Left renal cortex interstitium (tissue), 4 donors: Measurements from ENCODE around the gene LECT2. TPM values are rescaled to one million over a fixed set of nuclear protein-coding genes. Genes with fewer than 3 reads are reported as not detected.

Source experiments
- DNase-seq, 4 donors: peaks; one replicate each; pipeline ENCODE4 v3.0.0-alpha.2; 2013; ENCODE audit warnings: low read depth in 4 of 4, low spot score in 2 of 4, missing footprints in 1 of 4
- polyA plus RNA-seq, 4 donors: library from polyadenylated mRNA; unstranded; fragments of 120-200 nt; gene quantifications; one replicate each; pipeline ENCODE4 v1.2.1, GENCODE V29; 2013; ENCODE audit not compliant: insufficient read length in 4 of 4

Gene LECT2
- 1 to 10 TPM; 1.3 to 4.0 (median 2.7) TPM for polyA plus RNA-seq

GRCh38 chr5:135954899-135955298, at the start of gene LECT2:
TSS of gene LECT2 (minus strand) at chr5:135954983. CDS start at chr5:135954833, 150 bp downstream.
- no peak for DNase-seq

GRCh38 chr5:136004436-136004835, 49.7 kb upstream of the LECT2 start:
- no peak for DNase-seq

- DNase-seq = no peak
Measured at GRCh38 chr5:136001466-136001981, 46.7 kb upstream of the LECT2 start.

GRCh38 chr5:136000932-136001331, 46.1 kb upstream of the LECT2 start:
- DNase-seq = no peak

GRCh38 chr5:136000147-136000546, 45.4 kb upstream of the LECT2 start:
- no peak for DNase-seq

GRCh38 chr5:135999406-136000139, 44.8 kb upstream of the LECT2 start:
- DNase-seq = no peak

GRCh38 chr5:135998889-135999288, 44.1 kb upstream of the LECT2 start:
- DNase-seq = no peak

GRCh38 chr5:135997673-135998335, 43.0 kb upstream of the LECT2 start:
- no peak for DNase-seq

- DNase-seq = no peak
Measured at GRCh38 chr5:135996611-135997010, 41.8 kb upstream of the LECT2 start.

GRCh38 chr5:135995976-135996375, 41.2 kb upstream of the LECT2 start:
- no peak for DNase-seq

GRCh38 chr5:135993880-135994636, 39.3 kb upstream of the LECT2 start:
- DNase-seq = peak in 1 of 4 donors; percentile 62

GRCh38 chr5:135993335-135993879, 38.6 kb upstream of the LECT2 start:
- no peak for DNase-seq

GRCh38 chr5:135991429-135991828, 36.6 kb upstream of the LECT2 start:
- DNase-seq = no peak

- no peak for DNase-seq
Measured at GRCh38 chr5:135990528-135991255, 35.9 kb upstream of the LECT2 start.

- no peak for DNase-seq
Measured at GRCh38 chr5:135989686-135990085, 34.9 kb upstream of the LECT2 start.

- DNase-seq = no peak
Measured at GRCh38 chr5:135988546-135988945, 33.8 kb upstream of the LECT2 start.

- DNase-seq = no peak
Measured at GRCh38 chr5:135986891-135987401, 32.2 kb upstream of the LECT2 start.

- no peak for DNase-seq
Measured at GRCh38 chr5:135986401-135986800, 31.6 kb upstream of the LECT2 start.

GRCh38 chr5:135985951-135986350, 31.2 kb upstream of the LECT2 start:
- DNase-seq = no peak

- no peak for DNase-seq
Measured at GRCh38 chr5:135980620-135981019, 25.8 kb upstream of the LECT2 start.
